GM18505 (cell line): ENCODE results near the gene TDRKH.
"Not testable (repeated sequence)": the region's sequence is repeated elsewhere in the genome, so short reads cannot be mapped to it uniquely, and the experiment has no call there.

Source experiments
- ATAC-seq: cut with Tn5 transposase; IDR thresholded peaks from one replicate; pipeline ENCODE4 v1.9.1; 2021; ENCODE audit not compliant: unreplicated experiment
- POLR2A ChIP-seq: IDR thresholded peaks from 4 replicates; pipeline ENCODE4 v1.6.1; 2011; ENCODE audit warnings: borderline replicate concordance; ENCODE audit not compliant: insufficient read depth, insufficient read length; ENCODE audit errors: extremely low read depth

Gene TDRKH

GRCh38 chr1:151756291-151756690, 34.0 kb downstream of the TDRKH start:
- TF ChIP-seq POLR2A, result no peak
- no peak for ATAC-seq

- TF ChIP-seq POLR2A, result no peak
- ATAC-seq, result no peak
Observed at GRCh38 chr1:151741516-151741915, 48.8 kb downstream of the TDRKH start.

GRCh38 chr1:151739590-151740355, 50.5 kb downstream of the TDRKH start:
- no peak for ATAC-seq
- no peak for TF ChIP-seq POLR2A

GRCh38 chr1:151737479-151737878, 52.8 kb downstream of the TDRKH start:
- no peak for ATAC-seq
- no peak for TF ChIP-seq POLR2A

GRCh38 chr1:151737026-151737425, 53.3 kb downstream of the TDRKH start:
- TF ChIP-seq POLR2A, result no peak
- ATAC-seq, result no peak

- ATAC-seq, result not testable (repeated sequence)
Observed at GRCh38 chr1:151733995-151734394, 56.3 kb downstream of the TDRKH start.

GRCh38 chr1:151733126-151733525, 57.2 kb downstream of the TDRKH start:
- ATAC-seq, result no peak
- TF ChIP-seq POLR2A, result no peak

- no peak for ATAC-seq
- no peak for TF ChIP-seq POLR2A
Observed at GRCh38 chr1:151729966-151730291, 60.4 kb downstream of the TDRKH start.

GRCh38 chr1:151729157-151729965, 60.9 kb downstream of the TDRKH start:
- no peak for TF ChIP-seq POLR2A
- no peak for ATAC-seq

- no peak for TF ChIP-seq POLR2A
- no peak for ATAC-seq
Observed at GRCh38 chr1:151728151-151729054, 61.9 kb downstream of the TDRKH start.

GRCh38 chr1:151723726-151724370, 66.5 kb downstream of the TDRKH start:
- no peak for ATAC-seq
- no peak for TF ChIP-seq POLR2A
